Ishikawa (cell line): ENCODE data around the gene PARD3.

ENCODE experiments used
- CEBPB ChIP-seq: IDR thresholded peaks from 2 replicates; pipeline ENCODE4 v1.6.1; 2012
- CREB1 ChIP-seq: IDR thresholded peaks from 2 replicates; pipeline ENCODE4 v1.6.1; 2012; ENCODE audit warnings: low read depth
- EGR1 ChIP-seq: IDR thresholded peaks from 2 replicates; pipeline ENCODE4 v1.6.1; 2012
- EP300 ChIP-seq: IDR thresholded peaks from 2 replicates; pipeline ENCODE4 v1.6.1; 2012; ENCODE audit warnings: borderline replicate concordance
- MAX ChIP-seq: IDR thresholded peaks from 2 replicates; pipeline ENCODE4 v1.6.1; 2012
- NFIC ChIP-seq: IDR thresholded peaks from 2 replicates; pipeline ENCODE4 v1.6.1; 2012
- RAD21 ChIP-seq: IDR thresholded peaks from 2 replicates; pipeline ENCODE4 v1.6.1; 2012; ENCODE audit warnings: low read depth
- REST ChIP-seq: IDR thresholded peaks from 2 replicates; pipeline ENCODE4 v1.6.1; 2012; ENCODE audit warnings: low read depth, mild to moderate bottlenecking
- TAF1 ChIP-seq: IDR thresholded peaks from 2 replicates; pipeline ENCODE4 v1.6.1; 2012; ENCODE audit warnings: low read depth, mild to moderate bottlenecking
- TCF12 ChIP-seq: IDR thresholded peaks from 2 replicates; pipeline ENCODE4 v1.6.1; 2012; ENCODE audit warnings: low read depth
- USF1 ChIP-seq: IDR thresholded peaks from 2 replicates; pipeline ENCODE4 v1.6.1; 2012
- YY1 ChIP-seq: IDR thresholded peaks from 2 replicates; pipeline ENCODE4 v1.6.1; 2012; ENCODE audit warnings: low read depth
- ZBTB7A ChIP-seq: IDR thresholded peaks from 2 replicates; pipeline ENCODE4 v1.6.1; 2012; ENCODE audit warnings: low read depth

- no peak for TF ChIP-seq YY1
- no peak for TF ChIP-seq CREB1
- TF ChIP-seq MAX, result no peak
- no peak for TF ChIP-seq RAD21
- TF ChIP-seq EP300, result no peak
- TF ChIP-seq REST, result no peak
- no peak for TF ChIP-seq USF1
- TF ChIP-seq TAF1, result no peak
- no peak for TF ChIP-seq TCF12
- no peak for TF ChIP-seq CEBPB
- TF ChIP-seq EGR1, result no peak
- TF ChIP-seq NFIC, result no peak
- TF ChIP-seq ZBTB7A, result no peak
Measured at GRCh38 chr10:34776090-34776690, 38.9 kb downstream of the PARD3 start.
